Heart right ventricle (tissue), 16 donors: ENCODE measurements around the gene FOXL2NB. TPM values are rescaled to one million over a fixed set of nuclear protein-coding genes. Genes with fewer than 3 reads are reported as not detected.

Source experiments
- ATAC-seq, 8 donors: fragments of 200-7000 bp; cut with Tn5 transposase; one replicate each; pipeline ENCODE4 v1.9.1; 2020; ENCODE audit warnings: mild to moderate bottlenecking in 8 of 8, moderate library complexity in 8 of 8, moderate number of reproducible peaks in 1 of 8
- DNase-seq, 2 donors: peaks; one replicate each; pipeline ENCODE4 v3.0.0-alpha.2; 2020
- H3K27ac ChIP-seq, 10 donors: fragments of 200-600 bp; sonication (generic) in 2 of 10; one replicate each; pipeline versions ENCODE4 v1.5.0 to v1.8.0; 2020 to 2022; ENCODE audit warnings: mild to moderate bottlenecking in 3 of 10
- H3K27me3 ChIP-seq, 7 donors: fragments of 200-600 bp; one replicate each; pipeline ENCODE4 v1.8.0; 2021 to 2022; ENCODE audit warnings: mild to moderate bottlenecking in 2 of 7
- H3K36me3 ChIP-seq, 9 donors: fragments of 200-600 bp; sonication (generic) in 1 of 9; one replicate each; pipeline versions ENCODE4 v1.5.0 to v1.8.0; 2020 to 2022; ENCODE audit warnings: mild to moderate bottlenecking in 2 of 9
- H3K4me1 ChIP-seq, 9 donors: fragments of 200-600 bp; sonication (generic) in 1 of 9; one replicate each; pipeline versions ENCODE4 v1.5.0 to v1.8.0; 2020 to 2022; ENCODE audit warnings: mild to moderate bottlenecking in 4 of 9
- H3K4me3 ChIP-seq, 10 donors: fragments of 200-600 bp; sonication (generic) in 2 of 10; one replicate each; pipeline versions ENCODE4 v1.5.0 to v1.8.0; 2020 to 2022; ENCODE audit warnings: mild to moderate bottlenecking in 7 of 10, moderate library complexity in 2 of 10
- H3K9me3 ChIP-seq, 11 donors: fragments of 200-600 bp in 10 of 11; sonication (generic) in 2 of 11; one replicate each; pipeline versions ENCODE4 v1.5.0 to v1.8.0; 2013 to 2022; ENCODE audit warnings: mild to moderate bottlenecking in 2 of 11, control low read depth in 1 of 11, moderate library complexity in 1 of 11
- WGBS, 2 donors: extraction: QIAGEN DNeasy Blood & Tissue Kit; methylation state at CpG; one replicate each; pipeline ENCODE4 v1.1.7; 2013; ENCODE audit warnings: inconsistent platforms in 1 of 2; 5-methylcytosine and 5-hydroxymethylcytosine counted together
- intact Hi-C, 10 donors: fragments of 100-400 bp; cut with DNase I; formaldehyde crosslinking; loops; one replicate each; pipeline versions ENCODE4 v1.11.1 to v1.14.2; 2022
- polyA plus RNA-seq, 2 donors: library from polyadenylated mRNA; stranded (reverse); fragments of 200-250 nt; gene quantifications; one replicate each; pipeline ENCODE4 v1.2.3, GENCODE V29; 2013
- total RNA-seq, 10 donors: library from RNA; stranded (reverse); fragmentation: NEBNext Ultra II Directional in 3 of 10; extraction: Animal tissue kit (Norgen Biotek cat#: 25700) in 3 of 10; gene quantifications; one replicate each; pipeline versions ENCODE4 v1.2.1 to v1.2.4, GENCODE V29; 2021 to 2023
- TF ChIP-seq, protein P1 (sequence below), 9 donors: fragments of 200-600 bp; sonication (generic) in 2 of 9; IDR thresholded peaks; one replicate each; pipeline versions ENCODE4 v1.5.0 to v1.8.0; 2021 to 2022; ENCODE audit warnings: antibody characterized with exemption in 9 of 9, mild to moderate bottlenecking in 5 of 9, moderate library complexity in 1 of 9
- donor health status: Arrhythmogenic right ventricular cardiomyopathy.
- donor health status: ischemic (EF 13 %, LVEDD 7.1; RV severe dilation, severe dysfunction).
- donor health status: healthy with polysubstance abuse.
- donor health status: DM: no; HTN: yes; CAD: no.
- donor health status: DM: no; HTN: no; CAD: no.
- donor health status: ischemic (EF 25% LVEDD 6.9; RV normal size, moderate dysfunction).
- donor health status: ischemic (EF 25% LVEDD 5.7; RV mildly dilated, moderate dysfunction).
- donor health status: healthy.
- donor health status: DM: yes; HTN: yes; CAD: no.
- donor health status: Ischemic cardiomyopathy.
- donor health status: ischemic (EF 35%, LVEDD 5.7; RV mildly dilated, moderate dysfunction).
- donor health status: nonischemic (EF 11% LVEDD 7.7; RV severe dilation, severe dysfunction).
- donor health status: DM: yes; HTN: yes; CAD: no.
- donor health status: PGD.
- donor health status: ischemic (EF 29% LVEDD 5.4; RV normal size, mild dysfunction).
- donor health status: nonischemic (EF 23%, LVEDD 6.1; RV moderate dilation, normal function).

The FOXL2NB gene
- total and polyA plus RNA-seq, 12 donors: 0.01 to 0.13 (median 0.06) TPM; not detected in 9

DNA sequence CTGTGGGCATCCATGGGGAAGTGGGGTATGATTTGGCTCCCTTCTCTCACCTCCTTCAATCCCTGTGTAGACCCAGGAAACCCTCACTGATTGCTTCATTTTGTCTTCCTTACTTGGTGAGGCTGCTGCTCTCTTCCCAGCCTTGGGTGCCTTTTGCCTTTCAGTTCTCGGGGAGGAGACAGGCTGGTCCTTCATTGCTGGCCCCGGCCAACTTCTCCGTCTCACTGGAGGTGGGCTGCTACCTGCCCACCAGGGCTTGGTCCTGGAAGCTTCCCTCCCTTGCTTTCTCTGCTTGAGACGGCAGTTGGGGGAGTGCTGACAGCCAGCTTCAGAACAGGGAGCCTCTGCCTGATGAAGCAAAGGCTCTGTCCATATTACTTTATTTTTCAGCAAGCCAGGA, 4.7 kb upstream of the FOXL2NB start:
- 73 to 82% methylated on average over 4 of the region's 4 CpGs for WGBS, 2 donors
- no peak overlapping the region for H3K27ac ChIP-seq
- H3K36me3 ChIP-seq: no peaks in the 10 kb centered on the region
- no peaks in the 10 kb centered on the region for H3K9me3 ChIP-seq
- TF ChIP-seq, protein P1, sequence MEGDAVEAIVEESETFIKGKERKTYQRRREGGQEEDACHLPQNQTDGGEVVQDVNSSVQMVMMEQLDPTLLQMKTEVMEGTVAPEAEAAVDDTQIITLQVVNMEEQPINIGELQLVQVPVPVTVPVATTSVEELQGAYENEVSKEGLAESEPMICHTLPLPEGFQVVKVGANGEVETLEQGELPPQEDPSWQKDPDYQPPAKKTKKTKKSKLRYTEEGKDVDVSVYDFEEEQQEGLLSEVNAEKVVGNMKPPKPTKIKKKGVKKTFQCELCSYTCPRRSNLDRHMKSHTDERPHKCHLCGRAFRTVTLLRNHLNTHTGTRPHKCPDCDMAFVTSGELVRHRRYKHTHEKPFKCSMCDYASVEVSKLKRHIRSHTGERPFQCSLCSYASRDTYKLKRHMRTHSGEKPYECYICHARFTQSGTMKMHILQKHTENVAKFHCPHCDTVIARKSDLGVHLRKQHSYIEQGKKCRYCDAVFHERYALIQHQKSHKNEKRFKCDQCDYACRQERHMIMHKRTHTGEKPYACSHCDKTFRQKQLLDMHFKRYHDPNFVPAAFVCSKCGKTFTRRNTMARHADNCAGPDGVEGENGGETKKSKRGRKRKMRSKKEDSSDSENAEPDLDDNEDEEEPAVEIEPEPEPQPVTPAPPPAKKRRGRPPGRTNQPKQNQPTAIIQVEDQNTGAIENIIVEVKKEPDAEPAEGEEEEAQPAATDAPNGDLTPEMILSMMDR (IDR thresholded peaks at IDR 0.05): no peak
- peaks cover 86 to 100% (median 99%) of the 10 kb centered on the region in 7 donors for H3K27me3 ChIP-seq
- intact Hi-C loops: loop anchor here in 1 of 10 donors (5.0 kb wide), 1 partner anchor 385 kb away; no protein-coding TSS in a partner anchor
- H3K4me1 ChIP-seq: peaks cover 23 to 63% (median 56%) of the 10 kb centered on the region in 9 donors
- DNase-seq (no peak), ATAC-seq (no peak)
- H3K4me3 ChIP-seq: no peak overlapping the region

DNA sequence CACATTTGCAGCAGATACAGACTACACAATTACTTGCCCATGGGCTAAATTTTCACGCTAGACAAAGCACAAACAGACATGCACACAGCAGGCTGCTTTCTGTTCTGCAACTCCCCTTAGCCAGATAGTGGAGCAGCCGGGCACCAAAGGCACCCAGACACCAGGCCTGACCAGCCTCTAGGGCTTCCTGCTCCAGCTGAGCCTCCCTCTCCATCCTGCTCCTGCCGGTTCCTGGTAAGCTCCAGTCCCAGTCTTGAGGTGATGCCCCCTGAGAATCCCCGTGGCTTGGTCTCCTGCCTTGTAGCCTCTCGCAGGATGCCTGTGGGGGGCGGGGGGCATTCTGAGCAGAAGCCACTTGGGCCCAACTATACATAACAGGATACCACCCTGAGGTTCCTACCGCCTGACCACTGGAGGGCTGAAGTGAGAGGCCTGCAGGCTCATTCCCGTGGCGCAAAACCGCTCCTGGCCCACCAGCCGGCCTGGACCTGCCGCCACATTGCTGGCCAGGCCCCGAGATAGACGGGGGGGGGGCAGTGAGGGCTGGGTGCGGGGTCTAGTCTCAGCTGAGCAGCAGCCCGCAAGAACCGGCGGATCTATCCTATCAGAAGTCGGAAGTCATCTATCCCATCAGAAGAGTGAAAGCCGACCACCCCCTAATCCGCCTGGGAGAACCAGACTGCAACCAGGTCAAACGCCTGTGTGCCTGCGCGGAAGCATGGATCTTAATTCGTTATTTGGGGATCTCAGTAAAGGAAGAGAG, 4.0 kb upstream of the FOXL2NB start:
- Histone ChIP-seq H3K4me1 (peaks cover 23 to 59% (median 50%) of the 10 kb centered on the region in 9 donors), H3K27ac (no peak overlapping the region), H3K9me3 (no peaks in the 10 kb centered on the region), H3K36me3 (no peaks in the 10 kb centered on the region), H3K27me3 (peaks cover 84 to 100% (median 99%) of the 10 kb centered on the region in 7 donors), H3K4me3 (no peak overlapping the region)
- no peak for ATAC-seq
- no peak for DNase-seq
- TF ChIP-seq, protein P1 (IDR thresholded peaks at IDR 0.05): no peak
- intact Hi-C loops: loop anchor here in 1 of 10 donors (5.0 kb wide), 1 partner anchor 384 kb away; no protein-coding TSS in a partner anchor
- WGBS, 2 donors: 14 to 22% methylated on average over 25 of the region's 25 CpGs

DNA sequence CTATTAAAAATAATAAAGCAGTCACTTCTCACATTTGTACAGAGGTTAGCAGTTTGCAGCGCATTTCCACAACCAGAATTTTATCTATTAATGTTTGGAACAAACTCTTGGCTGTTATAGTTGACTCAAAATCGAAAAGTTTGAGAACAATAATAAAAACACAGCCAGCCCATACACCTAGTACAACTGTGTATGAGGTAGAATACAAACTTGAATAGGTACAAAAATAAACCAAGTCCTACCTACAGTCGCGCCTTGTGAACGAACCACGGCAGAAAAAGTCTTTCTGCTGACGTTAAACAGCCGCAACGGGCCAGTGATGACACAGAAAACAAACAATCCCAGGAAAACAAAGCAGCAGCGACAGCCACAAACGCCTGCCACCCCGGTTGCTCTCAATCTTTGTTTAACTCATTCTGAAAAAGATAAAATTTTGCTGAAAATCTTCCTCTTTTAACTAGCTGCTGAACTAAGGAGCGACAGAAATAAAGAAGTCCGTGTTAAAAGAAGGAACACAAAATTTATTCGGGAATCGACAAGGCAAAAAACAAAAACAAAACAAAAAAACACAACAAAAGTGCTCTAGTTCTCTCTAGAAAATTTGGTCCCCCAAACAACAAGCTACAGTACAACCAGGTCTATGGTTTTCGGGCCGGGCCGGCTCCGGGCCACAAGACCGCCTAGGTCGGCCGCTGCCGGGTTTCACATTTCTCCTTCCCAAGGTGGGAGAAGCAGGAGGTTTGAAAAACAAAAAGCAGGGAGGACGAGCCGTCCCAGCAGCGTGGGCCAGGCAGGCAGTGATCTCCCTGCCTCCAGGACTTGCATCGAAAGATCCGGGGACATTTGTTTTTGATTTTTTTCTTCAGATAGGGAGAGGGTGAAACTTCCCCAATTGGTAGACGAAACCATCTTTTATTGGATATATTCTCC, 3.0 kb upstream of the FOXL2NB start:
- Histone ChIP-seq H3K27me3 (peaks cover 85 to 100% (median 99%) of the 10 kb centered on the region in 7 donors), H3K4me1 (peaks cover 20 to 49% (median 41%) of the 10 kb centered on the region in 9 donors), H3K27ac (no peak overlapping the region), H3K9me3 (no peaks in the 10 kb centered on the region), H3K4me3 (peak overlapping the region in 1 of 10 donors; percentile 23), H3K36me3 (no peaks in the 10 kb centered on the region)
- TF ChIP-seq, protein P1 (IDR thresholded peaks at IDR 0.05): no peak
- intact Hi-C loops: loop anchor here in 1 of 10 donors (5.0 kb wide), 1 partner anchor 383 kb away; no protein-coding TSS in a partner anchor
- WGBS, 2 donors: 10 to 16% methylated on average over 30 of the region's 30 CpGs
- ATAC-seq (no peak), DNase-seq (no peak)

GRCh38 chr3:138944654-138944928, 2.4 kb upstream of the FOXL2NB start:
- TF ChIP-seq, protein P1 (IDR thresholded peaks at IDR 0.05): no peak
- Histone ChIP-seq H3K27ac (no peak overlapping the region), H3K4me1 (peaks cover 14 to 46% (median 37%) of the 10 kb centered on the region in 9 donors), H3K27me3 (peaks cover 81 to 100% (median 99%) of the 10 kb centered on the region in 7 donors), H3K4me3 (peak overlapping the region in 6 of 10 donors; percentile 15 to 32 (median 28)), H3K36me3 (no peaks in the 10 kb centered on the region), H3K9me3 (no peaks in the 10 kb centered on the region)
- WGBS, 2 donors: 5 to 11% methylated on average over 12 of the region's 12 CpGs
- no peak for DNase-seq
- no peak for ATAC-seq
- intact Hi-C loops: loop anchor here in 1 of 10 donors (5.0 kb wide), 1 partner anchor 383 kb away; no protein-coding TSS in a partner anchor
